ENCODE data around the gene SLC29A2. TPM values are rescaled to one million over a fixed set of nuclear protein-coding genes. Genes with fewer than 3 reads are reported as not detected.

Gene SLC29A2
- total and polyA plus RNA-seq, 2 of the 8 experiments (the other 6 are each of a cell fraction or from before 2014, with no cell fraction given) = 29.3 to 31.6 TPM

GRCh38 chr11:66332371-66333219 is 39.0 kb downstream of the SLC29A2 start (continued):
- TF ChIP-seq MAX (IDR thresholded peaks at IDR 0.05) (no peak), CTCF (IDR thresholded peaks at IDR 0.05; ENCODE audit: control extremely low read depth in 1 of 3, insufficient read depth in 1 of 3, low read depth in 1 of 3, low read length in 3 of 3) (no peak), HDAC2 (IDR thresholded peaks at IDR 0.05; ENCODE audit: borderline replicate concordance in 1 of 2, low read depth in 2 of 2, low read length in 2 of 2) (no peak), YY1 (IDR thresholded peaks at IDR 0.05; ENCODE audit: low read depth, low read length) (no peak), ASH2L (IDR thresholded peaks at IDR 0.05; ENCODE audit: low read length) (no peak), JUND (IDR thresholded peaks at IDR 0.05; ENCODE audit: low read length) (no peak)
